SK-N-SH treated with all-trans-retinoic acid at 6 μM for 48 hours (cell line): ENCODE measurements around the gene OR2A25.

ENCODE experiments used
- CSDC2 ChIP-seq: fragments of 250-450 bp; sonication (Bioruptor Pico); IDR thresholded peaks from 2 replicates; pipeline ENCODE4 v1.5.0; 2020; ENCODE audit warnings: mild to moderate bottlenecking, moderate library complexity
- ISL1 ChIP-seq: fragments of 250-450 bp; sonication (Bioruptor Pico); IDR thresholded peaks from 2 replicates; pipeline ENCODE4 v2.1.2; 2022; ENCODE audit warnings: mild to moderate bottlenecking, moderate library complexity
- PATZ1 ChIP-seq: fragments of 250-450 bp; sonication (Bioruptor Pico); IDR thresholded peaks from 2 replicates; pipeline ENCODE4 v1.8.0; 2020; ENCODE audit warnings: mild to moderate bottlenecking, moderate library complexity, borderline replicate concordance
- RARB ChIP-seq: fragments of 250-450 bp; sonication (Bioruptor Pico); IDR thresholded peaks from 2 replicates; pipeline ENCODE4 v1.8.0; 2021; ENCODE audit warnings: mild to moderate bottlenecking, moderate library complexity
- TCF4 ChIP-seq: fragments of 250-450 bp; sonication (Bioruptor Pico); IDR thresholded peaks from 2 replicates; pipeline ENCODE4 v1.8.0; 2021; ENCODE audit warnings: mild to moderate bottlenecking, moderate library complexity, borderline replicate concordance
- TOX ChIP-seq: fragments of 250-450 bp; sonication (Bioruptor Pico); IDR thresholded peaks from 2 replicates; pipeline ENCODE4 v1.8.0; 2021; ENCODE audit warnings: mild to moderate bottlenecking, moderate library complexity, borderline replicate concordance
- ZFP3 ChIP-seq: fragments of 250-450 bp; sonication (Bioruptor Pico); IDR thresholded peaks from 2 replicates; pipeline ENCODE4 v1.5.0; 2020; ENCODE audit warnings: mild to moderate bottlenecking, moderate library complexity
- ZFP30 ChIP-seq: fragments of 450-650 bp; formaldehyde crosslinking; IDR thresholded peaks from 2 replicates; pipeline ENCODE4 v1.5.0; 2022; ENCODE audit warnings: mild to moderate bottlenecking, moderate library complexity
- ZNF70 ChIP-seq: fragments of 450-650 bp; formaldehyde crosslinking; IDR thresholded peaks from 2 replicates; pipeline ENCODE4 v1.5.0; 2020; ENCODE audit warnings: mild to moderate bottlenecking, moderate library complexity
- TF ChIP-seq, protein P1 (sequence below): fragments of 250-450 bp; sonication (Bioruptor Pico); IDR thresholded peaks from 2 replicates; pipeline ENCODE4 v1.5.1; 2020; ENCODE audit warnings: low read depth, mild to moderate bottlenecking, moderate library complexity

DNA sequence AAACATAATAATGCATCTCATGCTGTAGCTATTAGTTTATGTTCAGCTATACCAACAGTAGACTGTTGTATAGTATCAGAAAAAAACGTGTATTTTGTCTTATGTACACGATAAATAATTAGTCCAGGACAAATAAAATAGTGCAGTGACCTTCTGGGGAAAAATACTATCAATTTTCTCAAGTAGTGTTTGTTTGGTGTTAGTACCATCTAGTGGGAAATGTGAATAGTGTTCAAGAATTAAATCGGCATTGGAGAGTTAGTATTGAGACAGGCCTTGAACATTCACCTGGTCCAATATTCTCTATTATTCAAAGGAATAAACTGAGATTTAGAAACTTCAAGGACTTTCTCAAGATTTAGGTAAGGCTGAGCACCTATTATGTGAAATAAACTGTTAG lies 42.5 kb upstream of the OR2A25 start:
- no peak for TF ChIP-seq TCF4 (CRISPR knock-in tag)
- TF ChIP-seq ZFP3, result no peak
- no peak for TF ChIP-seq RARB (CRISPR knock-in tag)
- TF ChIP-seq, protein P1, sequence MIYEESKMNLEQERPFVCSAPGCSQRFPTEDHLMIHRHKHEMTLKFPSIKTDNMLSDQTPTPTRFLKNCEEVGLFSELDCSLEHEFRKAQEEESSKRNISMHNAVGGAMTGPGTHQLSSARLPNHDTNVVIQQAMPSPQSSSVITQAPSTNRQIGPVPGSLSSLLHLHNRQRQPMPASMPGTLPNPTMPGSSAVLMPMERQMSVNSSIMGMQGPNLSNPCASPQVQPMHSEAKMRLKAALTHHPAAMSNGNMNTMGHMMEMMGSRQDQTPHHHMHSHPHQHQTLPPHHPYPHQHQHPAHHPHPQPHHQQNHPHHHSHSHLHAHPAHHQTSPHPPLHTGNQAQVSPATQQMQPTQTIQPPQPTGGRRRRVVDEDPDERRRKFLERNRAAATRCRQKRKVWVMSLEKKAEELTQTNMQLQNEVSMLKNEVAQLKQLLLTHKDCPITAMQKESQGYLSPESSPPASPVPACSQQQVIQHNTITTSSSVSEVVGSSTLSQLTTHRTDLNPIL (CRISPR knock-in tag), result no peak
- no peak for TF ChIP-seq PATZ1 (CRISPR knock-in tag)
- TF ChIP-seq CSDC2 (CRISPR knock-in tag), result no peak
- no peak for TF ChIP-seq TOX (CRISPR knock-in tag)
- no peak for TF ChIP-seq ZFP30 (CRISPR knock-in tag)
- no peak for TF ChIP-seq ZNF70
- TF ChIP-seq ISL1 (CRISPR knock-in tag), result no peak
